Testis (tissue), 2 donors: ENCODE results near the gene RNU4-1.

Source experiments
- CTCF ChIP-seq, 3 experiments: fragments of 450-650 bp in 2 of 3; fragments of 200-600 bp in 1 of 3; sonication (generic) in 1 of 3; IDR thresholded peaks; one replicate each; pipeline ENCODE4 v1.5.1; 2016 to 2019; ENCODE audit warnings: antibody characterized with exemption in 3 of 3, mild to moderate bottlenecking in 2 of 3, moderate library complexity in 1 of 3
- POLR2A ChIP-seq: fragments of 450-650 bp; IDR thresholded peaks from one replicate; pipeline ENCODE4 v1.6.1; 2017; ENCODE audit warnings: antibody characterized with exemption, mild to moderate bottlenecking, moderate library complexity

- TF ChIP-seq CTCF (IDR thresholded peaks at IDR 0.05), result no peak
- TF ChIP-seq POLR2A, result no peak
These were observed 6.1 kb downstream of the RNU4-1 start for GRCh38 chr12:120286768-120287490.
